G401.6 (cell line): ENCODE data around the gene ATXN3.
A peak's percentile ranks its signal among the peaks of the same experiment; 100 is the strongest.
"Not testable (repeated sequence)": the region's sequence is repeated elsewhere in the genome, so short reads cannot be mapped to it uniquely, and the experiment has no call there.

Experiments used
- FAIRE-seq: peaks from 2 replicates; lab custom pipeline; 2012; peaks lifted over from hg19 to GRCh38; lab: Jason Lieb, UNC

Gene ATXN3

DNA sequence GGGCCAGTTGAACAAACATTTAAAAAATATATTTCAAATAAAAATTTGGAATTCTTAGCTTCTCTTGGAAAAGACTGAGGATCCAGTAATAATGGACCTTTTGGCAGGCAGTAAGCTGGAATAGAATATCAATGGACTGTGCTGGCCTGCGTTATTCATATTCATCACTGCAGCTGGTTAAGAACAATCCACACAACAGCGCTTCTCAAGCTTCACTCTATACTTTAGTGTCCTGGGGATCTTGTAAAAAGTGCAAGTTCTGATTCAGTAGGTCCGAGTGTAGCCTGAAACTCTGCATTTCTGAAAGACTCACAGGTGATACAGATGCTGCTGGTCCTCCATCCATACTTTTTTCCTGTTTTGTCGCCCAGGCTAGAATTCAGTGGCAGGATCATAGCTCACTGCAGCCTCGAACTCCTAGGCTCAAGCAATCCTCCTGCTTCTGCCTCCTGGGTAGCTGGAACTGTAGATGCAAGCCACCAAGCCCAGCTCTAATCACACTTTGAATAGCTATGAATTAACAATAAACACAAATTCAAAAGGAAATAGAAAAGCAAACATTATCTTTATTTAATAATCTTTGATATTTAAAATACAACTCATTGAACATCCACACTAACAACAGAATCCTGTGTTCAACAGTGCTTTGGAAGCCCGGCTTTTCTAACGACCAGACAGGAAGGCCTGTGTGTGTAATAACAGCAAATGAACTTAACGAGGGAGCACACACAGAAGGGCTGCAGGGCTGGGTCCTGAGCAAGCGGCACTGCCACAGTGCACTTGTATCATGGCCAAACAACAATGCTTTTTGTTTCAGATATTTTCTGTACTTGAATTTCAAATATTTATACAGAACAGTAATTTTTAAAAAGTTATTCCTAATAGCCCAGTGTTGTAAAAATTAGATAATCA lies 48.1 kb downstream of the ATXN3 start:
- no peak for FAIRE-seq

- no peak for FAIRE-seq
These were observed 56.6 kb downstream of the ATXN3 start for GRCh38 chr14:92049781-92050180.

DNA sequence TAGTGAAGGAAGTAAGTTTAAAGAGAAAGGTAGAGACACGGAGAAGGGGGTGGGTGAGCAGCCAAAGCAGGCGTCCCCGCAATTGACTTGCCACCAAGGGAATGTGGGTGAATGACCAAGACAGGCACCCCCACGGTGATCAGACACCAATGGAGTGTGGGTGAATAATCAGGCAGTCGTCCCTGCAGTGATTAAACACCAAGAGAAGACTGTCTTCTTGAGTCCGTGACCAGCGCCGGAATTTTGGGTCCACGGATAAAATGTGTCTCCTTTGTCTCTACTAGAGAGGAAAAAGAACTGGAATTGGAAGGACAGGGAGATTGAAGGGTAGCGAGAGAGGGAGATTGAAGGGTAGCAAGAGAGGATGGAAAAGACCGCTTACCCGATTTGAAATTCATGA lies 57.2 kb downstream of the ATXN3 start:
- not testable (repeated sequence) for FAIRE-seq

- FAIRE-seq, result not testable (repeated sequence)
These were observed 60.5 kb downstream of the ATXN3 start for GRCh38 chr14:92045904-92046303.

DNA sequence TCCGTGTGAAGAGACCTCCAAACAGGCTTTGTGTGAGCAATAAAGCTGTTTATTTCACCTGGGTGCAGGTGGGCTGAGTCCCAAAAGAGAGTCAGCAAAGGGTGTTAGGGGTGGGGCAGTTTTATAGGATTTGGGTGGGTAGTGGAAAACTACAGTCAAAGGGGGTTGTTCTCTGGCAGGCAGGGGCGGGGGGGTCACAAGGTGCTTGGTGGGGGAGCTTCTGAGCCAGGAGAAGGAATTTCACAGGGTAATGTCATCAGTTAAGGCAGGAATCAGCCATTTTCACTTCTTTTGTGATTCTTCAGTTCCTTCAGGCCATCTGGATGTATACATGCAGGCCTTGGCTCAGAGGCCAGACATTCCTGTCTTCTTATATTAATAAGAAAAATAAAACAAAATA lies 64.6 kb downstream of the ATXN3 start:
- not testable (repeated sequence) for FAIRE-seq

GRCh38 chr14:92041203-92041602 lies 65.2 kb downstream of the ATXN3 start:
- FAIRE-seq, result no peak

- FAIRE-seq, result no peak
These were observed 65.8 kb downstream of the ATXN3 start for GRCh38 chr14:92040431-92041051.

DNA sequence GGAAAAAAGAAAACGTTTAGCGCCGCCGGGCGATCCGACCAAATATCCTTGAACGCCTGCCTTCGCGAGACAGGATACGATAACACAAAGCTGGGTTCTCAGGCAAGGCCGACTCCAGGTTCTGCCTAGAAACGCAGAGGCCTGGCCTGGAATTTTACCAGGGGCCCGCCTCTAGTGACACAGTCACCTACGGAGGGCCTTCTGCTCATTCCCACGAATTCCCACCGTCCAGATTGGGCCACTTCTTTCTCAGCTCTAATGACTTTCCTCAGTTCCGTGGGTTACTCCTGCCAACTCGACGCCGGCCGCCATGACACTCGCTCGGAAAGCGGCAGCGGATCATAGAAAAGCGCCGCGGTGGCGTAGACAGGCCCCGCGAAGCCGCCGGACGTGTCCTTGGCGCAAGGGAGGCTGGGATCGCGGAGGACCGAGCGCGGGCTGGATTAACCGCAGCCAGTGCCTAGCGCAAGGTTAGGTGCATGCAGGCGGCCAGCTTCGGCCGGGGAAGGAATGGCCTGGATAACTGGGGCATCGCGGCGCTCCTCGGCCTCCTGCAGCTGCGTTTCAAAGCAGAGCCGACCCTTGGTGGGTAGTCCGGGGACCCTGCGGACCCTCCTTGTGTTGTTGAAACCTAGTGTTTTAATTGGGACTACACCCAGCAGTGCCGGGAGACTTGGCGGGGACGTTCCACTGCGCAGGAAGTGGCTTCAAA lies 66.5 kb downstream of the ATXN3 start, which contains the start of gene TRIP11:
Gene TRIP11, minus strand, starts transcription at position 341 of the 712 bp plus-strand sequence. CDS start 374 bp downstream, outside the sequence.
- FAIRE-seq, result peak; percentile 74

- peak; percentile 71 for FAIRE-seq
These were observed 67.2 kb downstream of the ATXN3 start for GRCh38 chr14:92039063-92039718.

- no peak for FAIRE-seq
These were observed 68.4 kb downstream of the ATXN3 start for GRCh38 chr14:92037989-92038388.

DNA sequence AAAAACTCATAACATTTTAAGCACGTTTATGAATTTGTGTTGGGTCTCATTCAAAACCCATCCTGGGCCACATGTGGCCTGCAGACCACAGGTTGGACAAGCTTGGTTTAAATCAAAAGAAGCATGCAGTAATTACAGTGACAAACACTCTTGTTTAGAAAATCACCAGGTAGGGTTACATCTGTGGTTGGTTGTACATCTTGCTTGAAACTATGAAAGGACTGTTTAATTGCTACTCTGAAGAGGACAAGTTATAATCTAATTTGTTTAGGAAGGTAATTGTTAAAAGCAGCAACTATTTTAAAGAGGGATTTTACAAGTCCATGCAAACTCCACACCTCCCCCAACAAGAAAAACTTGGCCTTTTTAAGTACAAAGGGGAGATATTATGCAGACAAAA lies 70.5 kb downstream of the ATXN3 start:
- no peak for FAIRE-seq

DNA sequence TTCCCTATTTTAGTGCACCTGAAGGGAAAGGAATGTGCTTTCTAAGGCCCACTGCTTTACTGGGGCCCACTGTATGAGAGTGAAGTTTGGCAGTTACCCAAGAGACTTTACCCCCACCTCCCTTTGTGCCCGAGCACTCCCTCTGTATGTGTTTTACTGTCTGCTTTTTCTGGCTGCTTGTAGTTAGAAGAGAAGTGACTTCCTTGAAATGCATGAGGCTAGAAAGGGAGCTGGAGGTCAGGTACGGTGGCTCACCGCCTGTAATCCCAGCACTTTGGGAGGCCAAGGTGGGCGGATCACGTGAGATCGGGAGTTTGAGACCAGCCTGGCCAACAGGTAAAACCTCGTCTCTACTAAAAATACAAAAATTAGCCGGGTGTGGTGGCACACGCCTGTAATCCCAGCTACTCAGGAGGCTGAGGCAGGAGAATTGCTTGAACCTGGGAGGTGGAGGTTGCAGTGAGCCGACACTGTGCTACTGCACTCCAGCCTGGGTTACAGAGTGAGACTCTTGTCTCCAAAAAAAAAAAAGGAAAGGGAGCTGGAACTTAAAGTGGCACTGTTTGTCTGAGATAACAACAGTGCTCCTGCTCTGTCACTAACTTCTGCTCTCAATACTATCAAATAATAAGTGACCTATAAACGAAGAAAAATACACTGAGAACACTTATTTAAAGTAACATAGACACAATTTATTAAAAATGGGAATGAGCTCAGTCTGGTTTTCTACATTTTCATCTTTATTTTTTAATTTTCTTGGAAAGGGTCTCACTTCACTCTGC lies 72.3 kb downstream of the ATXN3 start:
- no peak for FAIRE-seq

DNA sequence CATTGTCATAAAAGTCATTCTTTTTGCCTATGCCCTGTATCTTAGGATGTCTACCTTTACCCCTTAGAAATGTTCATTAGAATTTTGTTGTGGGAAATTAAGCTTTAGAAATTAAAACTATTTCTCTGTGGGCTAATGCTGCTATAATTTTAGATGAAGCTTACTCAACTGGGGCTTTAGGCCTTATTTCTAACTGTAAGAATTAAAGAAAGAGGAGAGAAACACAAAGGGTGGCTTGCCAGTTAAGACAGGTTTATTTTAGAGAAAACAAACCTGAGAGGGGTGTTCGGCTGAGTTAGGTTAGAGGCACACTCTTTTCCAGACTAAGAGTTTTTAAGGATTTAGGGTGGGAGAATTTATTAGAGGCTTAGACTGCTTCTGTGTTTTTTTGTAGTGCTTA lies 72.9 kb downstream of the ATXN3 start:
- no peak for FAIRE-seq

DNA sequence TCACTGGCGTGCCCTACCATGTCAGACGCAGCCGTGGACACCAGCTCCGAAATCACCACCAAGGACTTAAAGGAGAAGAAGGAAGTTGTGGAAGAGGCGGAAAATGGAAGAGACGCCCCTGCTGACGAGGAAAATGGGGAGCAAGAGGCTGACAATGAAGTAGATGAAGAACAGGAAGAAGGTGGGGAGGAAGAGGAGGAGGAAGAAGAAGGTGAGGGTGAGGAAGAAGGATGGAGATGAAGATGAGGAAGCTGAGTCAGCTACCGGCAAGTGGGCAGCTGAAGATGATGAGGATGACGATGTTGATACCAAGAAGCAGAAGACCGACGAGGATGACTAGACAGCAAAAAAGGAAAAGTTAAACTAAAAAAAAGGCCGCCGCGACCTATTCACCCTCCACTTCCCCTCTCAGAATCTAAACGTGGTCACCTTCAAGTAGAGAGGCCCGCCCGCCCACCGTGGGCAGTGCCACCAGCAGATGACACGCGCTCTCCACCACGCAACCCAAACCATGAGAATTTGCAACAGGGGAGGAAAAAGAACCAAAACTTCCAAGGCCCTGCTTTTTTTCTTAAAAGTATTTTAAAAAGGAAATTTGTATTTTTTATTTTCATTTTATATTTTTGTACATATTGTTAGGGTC lies 79.7 kb downstream of the ATXN3 start:
- no peak for FAIRE-seq

GRCh38 chr14:92022036-92022435 lies 84.3 kb downstream of the ATXN3 start:
- FAIRE-seq, result no peak

- FAIRE-seq, result no peak
These were observed 84.9 kb downstream of the ATXN3 start for GRCh38 chr14:92021523-92021922.

DNA sequence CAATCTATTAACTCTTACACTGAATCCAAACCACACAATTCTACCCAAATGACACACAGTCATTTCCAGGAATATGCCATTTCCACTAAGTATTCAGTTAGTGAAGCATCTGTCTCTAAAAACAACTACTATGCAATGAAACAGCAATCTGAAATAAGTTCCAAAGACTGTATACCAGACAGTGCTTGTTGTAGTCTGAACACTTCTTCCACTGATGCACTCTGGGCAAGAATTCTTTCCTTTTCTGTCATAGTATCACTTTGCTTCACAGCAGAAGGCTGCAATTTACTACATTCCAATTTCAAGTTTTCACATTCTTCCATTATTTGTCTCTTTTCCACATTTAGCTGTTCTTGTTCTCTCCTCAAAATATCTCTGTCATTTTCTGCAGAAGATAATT lies 92.3 kb downstream of the ATXN3 start:
- no peak for FAIRE-seq

GRCh38 chr14:92012121-92012748 lies 94.1 kb downstream of the ATXN3 start:
- no peak for FAIRE-seq

DNA sequence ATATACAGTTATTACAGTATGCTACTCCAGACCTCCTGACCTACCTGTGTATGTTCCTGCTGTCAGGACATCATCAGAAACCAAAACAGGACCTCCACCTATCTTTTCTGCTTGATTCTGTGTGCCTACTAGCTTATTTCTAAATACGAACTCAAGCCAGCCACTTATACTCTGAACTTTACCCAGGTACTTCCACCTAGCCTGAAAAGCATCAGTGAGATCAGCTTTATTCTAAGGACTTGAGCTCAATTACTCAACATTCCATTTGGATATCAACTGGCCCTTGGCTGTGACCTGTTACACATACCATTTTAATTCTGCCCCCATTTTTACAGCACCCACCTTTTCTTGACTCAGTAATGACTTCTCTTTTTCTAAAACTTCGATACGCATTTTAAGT lies 95.7 kb downstream of the ATXN3 start:
- FAIRE-seq, result no peak

GRCh38 chr14:92009604-92010003 lies 96.8 kb downstream of the ATXN3 start:
- no peak for FAIRE-seq
